ENCODE measurements around the gene GLO1. TPM values are rescaled to one million over a fixed set of nuclear protein-coding genes. Genes with fewer than 3 reads are reported as not detected.

GLO1 gene
- polyA plus RNA-seq, 1 of the 3 experiments (the other 2 are of a cell fraction), result 47.1 TPM

DNA sequence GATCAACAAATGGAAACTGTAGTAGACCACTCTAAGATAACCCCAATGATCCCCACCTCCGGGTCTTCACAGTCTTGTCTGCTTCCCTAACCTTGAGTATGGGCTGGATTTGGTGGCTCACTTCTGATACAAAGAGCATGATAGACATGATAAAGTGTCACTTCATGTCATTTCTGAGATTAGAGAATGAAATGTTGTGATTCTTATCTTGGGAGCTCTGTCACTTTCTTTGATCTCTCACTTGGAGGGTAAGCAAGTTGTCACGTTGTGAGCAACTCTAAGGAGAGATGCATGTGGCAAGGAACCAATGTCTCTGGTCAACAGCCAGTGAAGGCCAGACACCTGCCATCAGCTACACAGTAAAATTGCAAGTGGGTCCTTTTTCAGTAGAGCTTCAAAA is 3.0 kb upstream of the GLO1 start:
- Histone ChIP-seq H3K4me1 (ENCODE audit: control insufficient read depth in 1 of 2, insufficient read depth in 2 of 2, low read depth in 1 of 2, low read length in 1 of 2) (peaks cover 0 to 2% of the 10 kb centered on the region in 2 experiments; a peak in 1 of 4 replicates), H3K9me3 (no peaks in the 10 kb centered on the region), H3K27me3 (ENCODE audit: insufficient read depth) (no peaks in the 10 kb centered on the region), H4K20me1 (ENCODE audit: insufficient read depth) (no peaks in the 10 kb centered on the region), H3K27ac (ENCODE audit: low read depth in 2 of 2, low read length in 1 of 2) (no peak overlapping the region), H3F3A (replicated peaks; ENCODE audit: insufficient read depth) (no peaks in the 10 kb centered on the region), H3K9me2 (no peaks in the 10 kb centered on the region), H3K4me3 (ENCODE audit: low read depth in 2 of 2, low read length in 1 of 2) (no peak overlapping the region), H3K4me2 (no peak overlapping the region), H2AFZ (ENCODE audit: low read depth) (no peak overlapping the region), H3K36me3 (replicated peaks in 1 of 2; ENCODE audit: control insufficient read depth in 1 of 2, insufficient read depth in 2 of 2, low read length in 1 of 2) (peaks cover 0 to 2% of the 10 kb centered on the region in 2 experiments), H3K79me2 (ENCODE audit: insufficient read depth) (peaks cover 17% of the 10 kb centered on the region), H3K9ac (no peak overlapping the region)
- TF ChIP-seq NFIC (IDR thresholded peaks at IDR 0.05; ENCODE audit: borderline replicate concordance) (no peak), USF2 (IDR thresholded peaks at IDR 0.05; ENCODE audit: borderline replicate concordance, low read depth, low read length) (no peak), TCF12 (IDR thresholded peaks at IDR 0.05) (no peak), YY1 (IDR thresholded peaks at IDR 0.05; ENCODE audit: low read depth) (no peak), FOXJ3 (CRISPR knock-in tag; IDR thresholded peaks at IDR 0.05) (no peak), REST (IDR thresholded peaks at IDR 0.05; ENCODE audit: low read depth, low read length) (no peak), POLR2AphosphoS5 (IDR thresholded peaks at IDR 0.05; ENCODE audit: low read depth, low read length) (no peak), MAX (IDR thresholded peaks at IDR 0.05; ENCODE audit: low read depth) (no peak), TEAD4 (IDR thresholded peaks at IDR 0.05; ENCODE audit: borderline replicate concordance, insufficient read depth) (no peak), ELF1 (IDR thresholded peaks at IDR 0.05) (no peak), RAD21 (IDR thresholded peaks at IDR 0.05; ENCODE audit: low read length) (no peak), EZH2phosphoT487 (IDR thresholded peaks at IDR 0.05; ENCODE audit: borderline replicate concordance, low read depth) (no peak), MXI1 (IDR thresholded peaks at IDR 0.05; ENCODE audit: low read depth, low read length) (no peak), JUND (IDR thresholded peaks at IDR 0.05) (no peak), FOSL2 (IDR thresholded peaks at IDR 0.05; ENCODE audit: borderline replicate concordance, low read depth) (no peak)
- TF ChIP-seq, protein P1, sequence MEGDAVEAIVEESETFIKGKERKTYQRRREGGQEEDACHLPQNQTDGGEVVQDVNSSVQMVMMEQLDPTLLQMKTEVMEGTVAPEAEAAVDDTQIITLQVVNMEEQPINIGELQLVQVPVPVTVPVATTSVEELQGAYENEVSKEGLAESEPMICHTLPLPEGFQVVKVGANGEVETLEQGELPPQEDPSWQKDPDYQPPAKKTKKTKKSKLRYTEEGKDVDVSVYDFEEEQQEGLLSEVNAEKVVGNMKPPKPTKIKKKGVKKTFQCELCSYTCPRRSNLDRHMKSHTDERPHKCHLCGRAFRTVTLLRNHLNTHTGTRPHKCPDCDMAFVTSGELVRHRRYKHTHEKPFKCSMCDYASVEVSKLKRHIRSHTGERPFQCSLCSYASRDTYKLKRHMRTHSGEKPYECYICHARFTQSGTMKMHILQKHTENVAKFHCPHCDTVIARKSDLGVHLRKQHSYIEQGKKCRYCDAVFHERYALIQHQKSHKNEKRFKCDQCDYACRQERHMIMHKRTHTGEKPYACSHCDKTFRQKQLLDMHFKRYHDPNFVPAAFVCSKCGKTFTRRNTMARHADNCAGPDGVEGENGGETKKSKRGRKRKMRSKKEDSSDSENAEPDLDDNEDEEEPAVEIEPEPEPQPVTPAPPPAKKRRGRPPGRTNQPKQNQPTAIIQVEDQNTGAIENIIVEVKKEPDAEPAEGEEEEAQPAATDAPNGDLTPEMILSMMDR (IDR thresholded peaks at IDR 0.05), result no peak
- 57% methylated on average over 2 of the region's 2 CpGs for WGBS (ENCODE audit: low lambda C conversion rate)
- POLR2A ChIA-PET, result no interaction called here
- CTCF ChIA-PET, result no interaction called here
- DNase-seq, result no peak
